Measurements from ENCODE around the gene MRRF.
A peak's percentile ranks its signal among the peaks of the same experiment; 100 is the strongest.

MRRF gene

DNA sequence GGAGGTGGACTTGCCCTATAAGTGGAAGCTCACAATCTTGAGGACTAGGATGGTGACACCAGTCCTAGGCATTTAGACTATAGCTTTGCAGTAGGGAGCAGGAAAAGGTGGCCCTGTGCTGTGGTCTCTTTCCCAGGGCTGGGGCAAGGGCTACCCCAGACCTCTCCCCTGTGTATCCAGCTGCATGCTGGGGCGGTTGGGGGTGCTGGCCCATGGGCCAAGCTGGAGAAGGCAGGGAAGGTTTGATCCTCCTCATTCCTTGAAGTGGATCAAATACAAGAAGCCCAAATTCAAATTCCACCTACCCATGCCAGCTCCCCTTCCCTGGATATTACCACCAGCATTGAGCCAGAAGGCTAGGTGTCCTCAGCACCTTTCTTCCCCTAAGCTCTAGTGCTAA is 104.0 kb downstream of the MRRF start:
- no peak for TF ChIP-seq POLR2AphosphoS5 (IDR thresholded peaks at IDR 0.05; ENCODE audit: low read depth, low read length)
- TF ChIP-seq POLR2A (IDR thresholded peaks at IDR 0.05; ENCODE audit: low read depth, low read length) = no peak
- no peak for TF ChIP-seq TAF1 (IDR thresholded peaks at IDR 0.05; ENCODE audit: borderline replicate concordance, low read depth, low read length)
- DNase-seq (ENCODE audit: insufficient read length) (no peak), FAIRE-seq (no peak)

GRCh38 chr9:122370303-122370702 is 105.6 kb downstream of the MRRF start:
- DNase-seq (ENCODE audit: insufficient read length) (no peak), FAIRE-seq (no peak)
- TF ChIP-seq POLR2A (IDR thresholded peaks at IDR 0.05; ENCODE audit: low read depth, low read length) (no peak), POLR2AphosphoS5 (IDR thresholded peaks at IDR 0.05; ENCODE audit: low read depth, low read length) (no peak), TAF1 (IDR thresholded peaks at IDR 0.05; ENCODE audit: borderline replicate concordance, low read depth, low read length) (no peak)

GRCh38 chr9:122370869-122371755 is 106.4 kb downstream of the MRRF start, which contains the start of gene PTGS1:
Gene PTGS1 (plus strand): TSS chr9:122371024. CDS start chr9:122371085, 61 bp downstream.
- TF ChIP-seq POLR2AphosphoS5 (IDR thresholded peaks at IDR 0.05; ENCODE audit: low read depth, low read length) = no peak
- TF ChIP-seq TAF1 (IDR thresholded peaks at IDR 0.05; ENCODE audit: borderline replicate concordance, low read depth, low read length) = no peak
- no peak for TF ChIP-seq POLR2A (IDR thresholded peaks at IDR 0.05; ENCODE audit: low read depth, low read length)
- FAIRE-seq (no peak), DNase-seq (ENCODE audit: insufficient read length) (peak; percentile 51)

GRCh38 chr9:122371846-122372245 is 107.2 kb downstream of the MRRF start:
- no peak for TF ChIP-seq POLR2A (IDR thresholded peaks at IDR 0.05; ENCODE audit: low read depth, low read length)
- no peak for TF ChIP-seq TAF1 (IDR thresholded peaks at IDR 0.05; ENCODE audit: borderline replicate concordance, low read depth, low read length)
- no peak for TF ChIP-seq POLR2AphosphoS5 (IDR thresholded peaks at IDR 0.05; ENCODE audit: low read depth, low read length)
- DNase-seq (ENCODE audit: insufficient read length) (no peak), FAIRE-seq (no peak)

- FAIRE-seq (no peak), DNase-seq (ENCODE audit: insufficient read length) (no peak)
- no peak for TF ChIP-seq POLR2AphosphoS5 (IDR thresholded peaks at IDR 0.05; ENCODE audit: low read depth, low read length)
- no peak for TF ChIP-seq POLR2A (IDR thresholded peaks at IDR 0.05; ENCODE audit: low read depth, low read length)
- TF ChIP-seq TAF1 (IDR thresholded peaks at IDR 0.05; ENCODE audit: borderline replicate concordance, low read depth, low read length) = no peak
Measured at GRCh38 chr9:122372856-122373845, 108.5 kb downstream of the MRRF start.

DNA sequence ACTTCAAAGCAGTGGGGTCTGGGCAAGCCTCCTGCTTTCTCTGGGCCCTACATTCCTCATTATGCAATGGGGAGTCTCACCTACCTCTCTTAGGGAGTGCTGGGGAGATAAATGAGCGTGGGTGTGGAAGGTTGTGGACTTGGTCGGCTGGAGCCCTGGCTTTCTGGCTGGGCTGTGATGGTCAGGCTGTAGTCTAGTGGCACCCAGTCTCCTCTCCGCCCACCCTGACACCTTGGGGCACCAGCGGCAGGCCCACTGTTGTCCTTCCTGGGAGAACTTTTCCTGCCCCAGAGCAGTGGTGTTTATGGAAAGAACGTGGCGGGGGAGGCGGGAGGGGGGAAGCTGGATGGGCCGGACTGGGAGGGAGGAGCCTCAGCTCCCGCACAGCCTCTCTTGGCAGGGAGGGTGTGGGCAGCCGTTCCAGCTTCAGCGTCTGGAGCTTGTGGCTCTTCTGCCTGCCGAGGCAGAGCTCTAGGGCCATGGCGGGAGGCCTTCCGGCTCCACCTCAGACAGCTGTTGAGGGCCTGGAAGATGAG is 110.3 kb downstream of the MRRF start:
- DNase-seq (ENCODE audit: insufficient read length) (no peak), FAIRE-seq (no peak)
- TF ChIP-seq POLR2AphosphoS5 (IDR thresholded peaks at IDR 0.05; ENCODE audit: low read depth, low read length) = no peak
- no peak for TF ChIP-seq TAF1 (IDR thresholded peaks at IDR 0.05; ENCODE audit: borderline replicate concordance, low read depth, low read length)
- TF ChIP-seq POLR2A (IDR thresholded peaks at IDR 0.05; ENCODE audit: low read depth, low read length) = no peak

GRCh38 chr9:122376796-122377195 is 112.1 kb downstream of the MRRF start:
- FAIRE-seq (no peak), DNase-seq (ENCODE audit: insufficient read length) (no peak)

DNA sequence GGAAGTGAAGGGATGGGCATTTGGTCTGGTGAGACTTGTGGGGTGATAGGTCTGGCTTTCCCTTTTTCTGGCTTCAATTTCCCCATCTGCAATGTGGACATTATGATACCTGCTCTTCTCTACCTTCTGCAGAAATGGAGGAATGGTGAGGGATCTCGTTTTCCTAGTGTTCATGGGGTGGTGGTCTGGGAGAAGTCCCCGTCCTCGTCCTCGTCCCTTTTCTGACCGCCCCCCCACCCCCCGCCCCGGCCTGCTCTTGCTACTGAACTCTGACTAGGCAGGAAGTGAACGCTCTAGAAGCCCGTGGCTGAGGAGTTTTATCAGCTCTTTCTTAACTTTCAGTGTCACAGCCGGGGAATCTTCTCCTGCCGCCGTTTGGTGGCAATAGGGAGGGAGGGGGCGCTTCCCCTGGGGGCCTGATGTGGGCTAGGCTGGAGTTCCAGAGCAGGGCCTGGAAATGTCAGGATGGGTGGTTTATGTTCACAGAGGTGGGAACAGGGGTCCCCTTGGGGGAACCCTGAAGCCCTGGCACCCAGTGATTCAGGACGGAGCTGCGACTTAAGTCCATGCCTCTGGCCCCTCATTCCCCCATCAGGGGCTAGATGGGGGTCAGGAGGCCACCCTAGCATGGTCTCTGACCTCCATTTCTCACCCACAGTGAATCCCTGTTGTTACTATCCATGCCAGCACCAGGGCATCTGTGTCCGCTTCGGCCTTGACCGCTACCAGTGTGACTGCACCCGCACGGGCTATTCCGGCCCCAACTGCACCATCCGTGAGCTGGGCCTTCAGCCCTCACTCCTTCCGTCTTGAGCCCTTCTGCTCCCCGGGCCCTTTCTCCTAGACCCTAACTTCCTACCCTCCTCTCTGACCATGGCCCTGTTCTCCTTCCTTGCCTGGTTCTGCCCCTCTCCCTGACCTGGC is 112.8 kb downstream of the MRRF start:
- no peak for FAIRE-seq
- no peak for TF ChIP-seq TAF1 (IDR thresholded peaks at IDR 0.05; ENCODE audit: borderline replicate concordance, low read depth, low read length)
- TF ChIP-seq POLR2A (IDR thresholded peaks at IDR 0.05; ENCODE audit: low read depth, low read length) = no peak
- no peak for TF ChIP-seq POLR2AphosphoS5 (IDR thresholded peaks at IDR 0.05; ENCODE audit: low read depth, low read length)

More at GRCh38 chr9:122376796-122377195, 112.1 kb downstream of the MRRF start:
- TF ChIP-seq POLR2AphosphoS5 (IDR thresholded peaks at IDR 0.05; ENCODE audit: low read depth, low read length) (no peak), TAF1 (IDR thresholded peaks at IDR 0.05; ENCODE audit: borderline replicate concordance, low read depth, low read length) (no peak), POLR2A (IDR thresholded peaks at IDR 0.05; ENCODE audit: low read depth, low read length) (no peak)

GRCh38 chr9:122378236-122378635 is 113.6 kb downstream of the MRRF start:
- TF ChIP-seq POLR2A (IDR thresholded peaks at IDR 0.05; ENCODE audit: low read depth, low read length) (no peak), TAF1 (IDR thresholded peaks at IDR 0.05; ENCODE audit: borderline replicate concordance, low read depth, low read length) (no peak), POLR2AphosphoS5 (IDR thresholded peaks at IDR 0.05; ENCODE audit: low read depth, low read length) (no peak)
- FAIRE-seq = no peak
- no peak for DNase-seq (ENCODE audit: insufficient read length)

More for the DNA sequence above, 112.8 kb downstream of the MRRF start:
- no peak for DNase-seq (ENCODE audit: insufficient read length)

DNA sequence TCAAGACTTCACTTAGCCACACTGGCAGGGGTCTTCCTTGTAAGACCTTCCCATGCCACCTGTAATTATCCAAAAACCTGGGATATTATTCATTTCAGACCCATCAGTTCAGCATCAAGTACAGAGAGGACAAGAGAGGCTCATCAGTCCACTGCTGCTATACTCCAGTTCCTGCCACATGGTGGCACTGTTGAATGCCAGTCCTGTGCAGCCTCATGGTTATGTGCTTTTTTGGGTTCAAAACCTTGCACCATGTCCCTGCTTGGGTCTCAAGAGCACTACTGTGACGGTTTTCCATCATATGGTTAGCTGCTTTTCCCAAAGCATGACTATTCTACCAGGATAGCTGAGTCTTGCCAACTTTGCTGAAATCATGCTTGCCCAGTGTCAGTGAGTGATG is 114.7 kb downstream of the MRRF start:
- DNase-seq (ENCODE audit: insufficient read length) (no peak), FAIRE-seq (no peak)
- TF ChIP-seq POLR2A (IDR thresholded peaks at IDR 0.05; ENCODE audit: low read depth, low read length) (no peak), POLR2AphosphoS5 (IDR thresholded peaks at IDR 0.05; ENCODE audit: low read depth, low read length) (no peak), TAF1 (IDR thresholded peaks at IDR 0.05; ENCODE audit: borderline replicate concordance, low read depth, low read length) (no peak)

Measured in GM12892 (cell line).